NOMO-1 (cell line): ENCODE results near the gene LRRC61.
A peak's percentile ranks its signal among the peaks of the same experiment; 100 is the strongest.
"Not testable (repeated sequence)": the region's sequence is repeated elsewhere in the genome, so short reads cannot be mapped to it uniquely, and the experiment has no call there.

Source experiments
- DNase-seq, 2 experiments: peaks; one replicate each; lab custom pipeline; 2025; ENCODE audit not compliant: unreplicated experiment in 2 of 2; lab: John Stamatoyannopoulos, UW

The LRRC61 gene

DNA sequence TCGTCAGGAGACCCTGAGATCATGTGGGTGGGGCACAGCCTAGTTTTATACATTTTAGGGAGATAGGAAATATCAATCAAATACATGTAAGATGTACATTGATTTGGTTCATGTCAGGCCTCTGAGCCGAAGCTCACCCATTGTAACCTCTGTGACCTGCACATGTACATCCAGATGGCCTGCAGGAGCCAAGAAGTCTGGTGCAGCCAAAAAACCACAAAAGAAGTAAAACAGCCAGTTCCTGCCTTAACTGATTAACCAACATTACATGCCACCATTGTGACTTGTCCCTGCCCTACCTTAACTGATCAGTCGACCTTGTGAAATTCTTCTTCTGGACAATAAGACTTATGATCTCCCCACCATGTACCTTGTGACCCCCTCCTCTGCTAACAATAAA lies 16.0 kb upstream of the LRRC61 start:
- no peak for DNase-seq

GRCh38 chr7:150307904-150308303 lies 15.3 kb upstream of the LRRC61 start:
- DNase-seq = no peak

- DNase-seq = no peak
These were observed 14.6 kb upstream of the LRRC61 start for GRCh38 chr7:150308575-150308974.

DNA sequence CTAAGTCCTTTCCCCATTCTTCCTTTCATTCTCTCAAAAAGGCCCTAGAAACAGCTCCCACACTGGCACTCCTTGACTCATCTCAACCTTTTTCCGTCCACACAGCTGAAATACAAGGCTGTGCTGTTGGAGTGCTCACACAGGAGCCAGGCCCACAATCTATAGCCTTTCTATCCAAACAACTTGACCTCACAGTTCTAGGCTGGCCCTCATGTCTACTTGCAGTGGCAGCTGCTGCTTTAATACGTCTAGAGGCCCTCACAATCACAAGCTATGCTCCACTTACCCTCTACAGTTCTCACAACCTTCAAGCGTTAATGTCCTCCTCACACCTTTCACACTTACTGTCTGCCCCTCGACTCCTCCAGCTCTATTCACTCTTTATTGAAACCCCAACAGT lies 12.0 kb upstream of the LRRC61 start:
- no peak for DNase-seq

GRCh38 chr7:150311711-150312110 lies 11.4 kb upstream of the LRRC61 start:
- no peak for DNase-seq

DNA sequence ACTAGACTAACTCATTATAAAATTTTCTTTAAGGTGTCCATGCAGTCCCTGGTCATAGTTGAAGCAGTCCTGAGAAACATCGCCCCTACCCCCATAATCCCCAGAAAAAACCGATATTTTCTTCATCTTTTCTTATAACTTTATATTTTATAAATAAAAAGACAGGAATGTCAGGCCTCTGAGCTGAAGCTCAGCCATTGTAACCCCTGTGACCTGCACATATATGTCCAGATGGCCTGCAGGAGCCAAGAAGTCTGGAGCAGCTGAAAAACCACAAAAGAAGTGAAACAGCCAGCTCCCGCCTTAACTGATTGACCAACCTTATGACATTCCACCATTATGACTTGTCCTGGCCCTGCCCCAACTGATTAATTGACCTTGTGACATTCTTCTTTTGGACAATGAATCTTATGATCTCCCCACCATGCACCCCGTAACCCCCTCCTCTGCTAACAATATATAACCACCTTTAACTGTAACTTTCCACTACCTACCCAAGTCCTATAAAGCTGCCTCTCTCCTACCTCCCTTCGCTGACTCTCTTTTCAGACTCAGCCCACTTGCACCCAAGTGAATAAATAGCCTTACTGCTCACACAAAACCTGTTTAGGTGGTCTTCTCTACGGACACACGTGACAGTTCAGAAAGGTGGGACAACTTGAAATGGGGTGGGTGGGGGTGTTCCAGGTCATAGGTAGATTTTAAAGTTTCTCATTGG lies 10.3 kb upstream of the LRRC61 start:
- DNase-seq = not testable (repeated sequence)

DNA sequence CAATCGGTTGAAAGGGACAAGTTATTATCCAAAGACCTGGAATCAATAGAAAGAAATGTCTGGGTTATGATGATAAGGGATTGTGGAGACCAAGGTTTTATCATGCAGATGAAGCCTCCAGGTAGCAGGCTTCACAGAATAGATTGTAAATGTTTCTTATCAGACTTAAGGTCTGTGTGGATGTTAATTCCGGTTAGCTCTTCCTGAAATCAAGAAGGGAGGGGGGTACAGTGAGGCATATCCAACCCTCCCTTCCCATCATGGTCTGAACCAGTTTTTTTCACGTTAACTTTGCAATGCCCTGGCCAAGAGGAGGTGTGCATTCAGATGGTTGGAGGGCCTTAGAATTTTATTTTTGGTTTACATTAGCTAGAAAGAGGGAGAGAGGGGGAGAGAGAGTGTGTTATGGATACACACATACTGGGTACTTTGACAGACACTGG lies 9.8 kb upstream of the LRRC61 start:
- DNase-seq = no peak

GRCh38 chr7:150313870-150314269 lies 9.3 kb upstream of the LRRC61 start:
- DNase-seq = no peak

- DNase-seq = no peak
These were observed 8.4 kb upstream of the LRRC61 start for GRCh38 chr7:150314639-150315239.

- DNase-seq = not testable (repeated sequence)
These were observed 6.2 kb upstream of the LRRC61 start for GRCh38 chr7:150316987-150317386.

DNA sequence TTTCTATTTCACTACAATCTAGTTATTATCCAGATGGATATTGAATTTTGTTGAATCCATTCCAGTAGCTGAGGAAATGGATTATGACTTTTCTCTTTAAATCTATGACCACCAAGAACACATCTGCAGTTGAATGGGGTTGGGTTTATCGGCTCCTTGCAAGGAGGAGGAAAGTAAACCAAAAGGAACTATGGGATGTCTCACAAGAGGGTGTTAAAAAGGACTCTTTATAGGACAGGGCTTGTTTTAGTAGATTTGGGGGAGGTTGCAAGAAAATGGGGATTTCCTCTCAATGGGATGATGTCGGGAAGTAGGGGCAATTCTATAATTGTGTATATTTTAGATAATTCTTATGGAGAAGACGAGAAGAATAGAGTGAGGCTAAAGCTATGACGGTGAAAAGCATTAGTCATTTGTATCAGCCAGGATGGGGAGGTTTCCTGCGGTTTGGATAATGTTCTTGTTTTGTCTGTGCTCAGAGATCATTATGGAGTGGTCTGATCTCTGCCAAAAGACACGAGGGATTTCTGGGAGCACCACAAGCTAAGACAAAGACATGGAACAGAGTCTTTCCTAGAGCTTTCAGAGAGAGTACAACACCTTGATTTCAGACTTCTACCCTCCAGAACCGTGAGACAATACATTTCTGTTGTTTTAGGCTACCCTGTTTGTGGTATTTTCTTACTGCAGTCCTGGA lies 5.3 kb upstream of the LRRC61 start:
- no peak for DNase-seq

DNA sequence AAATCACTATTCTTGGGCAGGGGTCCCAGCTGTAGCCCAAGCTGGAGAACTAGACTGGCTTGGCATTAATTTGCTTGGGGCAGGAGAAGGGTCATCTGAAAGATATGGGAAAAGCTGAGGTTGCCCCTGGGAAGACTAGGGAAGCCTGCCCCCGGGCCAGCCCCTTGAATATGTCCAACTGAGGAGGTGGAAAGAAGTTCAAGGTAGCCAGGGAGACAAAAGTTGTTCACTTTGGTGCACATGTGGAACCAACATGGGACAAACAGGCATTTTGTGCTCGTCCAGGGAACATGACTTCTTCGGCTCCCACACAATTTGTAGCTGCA lies 1.4 kb upstream of the LRRC61 start:
- no peak for DNase-seq

DNA sequence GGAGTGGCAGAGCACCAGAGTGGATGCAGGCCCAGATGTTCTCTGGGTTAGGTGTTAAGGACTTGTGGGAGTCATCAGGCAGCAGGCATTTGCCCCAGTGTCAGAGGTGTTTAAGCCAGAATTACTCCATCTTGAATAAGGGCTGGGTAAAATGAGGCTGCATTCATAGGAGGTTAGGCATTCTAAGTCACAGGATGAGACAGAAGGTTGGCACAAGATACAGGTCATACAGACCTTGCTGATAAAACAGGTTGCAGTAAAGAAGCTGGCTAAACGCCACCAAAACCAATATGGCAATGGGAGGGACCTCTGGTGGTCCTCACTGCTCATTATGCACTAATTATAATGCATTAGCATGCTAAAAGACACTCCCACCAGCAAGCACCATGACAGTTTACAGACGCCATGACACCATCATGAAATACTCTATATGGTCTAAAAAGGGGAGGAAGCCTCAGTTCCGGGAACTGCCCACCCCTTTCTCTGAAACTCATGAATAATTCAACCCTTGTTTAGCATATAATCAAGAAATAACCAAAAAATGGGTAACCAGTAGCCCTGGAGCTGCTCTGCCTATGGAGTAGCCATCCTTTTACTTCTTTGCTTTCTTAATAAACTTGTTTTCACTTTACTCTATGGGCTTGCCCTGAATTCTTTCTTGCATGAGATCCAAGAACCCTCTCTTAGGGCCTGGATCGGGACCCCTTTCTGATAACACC lies 882 bp upstream of the LRRC61 start:
- no peak for DNase-seq

DNA sequence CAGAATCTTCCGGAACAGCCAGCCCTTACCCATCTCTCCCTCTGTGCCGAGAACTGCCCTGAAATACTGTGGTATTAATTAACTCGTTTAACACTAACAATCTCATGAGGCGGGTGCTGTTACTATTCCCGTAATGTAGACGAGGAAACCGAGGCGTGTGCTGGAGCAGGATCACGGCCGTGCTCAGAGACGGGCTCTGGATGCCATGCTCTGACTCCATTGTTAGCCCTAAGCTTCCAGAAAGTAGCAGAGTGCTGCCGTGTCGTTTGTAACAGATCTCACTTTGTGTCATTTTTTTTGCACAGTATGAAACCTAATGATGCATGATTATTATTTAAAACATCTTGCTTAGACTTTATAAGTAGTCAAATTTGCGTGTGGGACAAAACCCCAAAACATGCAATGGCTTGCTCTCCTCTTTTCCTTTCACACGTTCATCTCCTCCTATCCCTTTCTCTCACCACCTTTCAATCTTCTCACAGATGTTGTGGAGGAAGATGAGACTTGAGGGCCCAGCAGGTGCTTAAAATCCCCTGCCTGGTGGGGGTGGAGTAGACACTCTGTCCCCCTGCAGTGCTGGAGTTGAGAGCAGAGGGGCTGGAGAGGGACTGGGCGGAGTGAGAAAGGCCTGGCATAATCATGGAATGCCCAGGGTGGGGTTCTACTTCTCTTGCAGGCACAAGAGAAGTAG lies 672 bp downstream of the LRRC61 start:
- peak in 1 of 2 experiments; percentile 3 for DNase-seq

GRCh38 chr7:150324373-150324961 lies 1.3 kb downstream of the LRRC61 start:
- DNase-seq = no peak

DNA sequence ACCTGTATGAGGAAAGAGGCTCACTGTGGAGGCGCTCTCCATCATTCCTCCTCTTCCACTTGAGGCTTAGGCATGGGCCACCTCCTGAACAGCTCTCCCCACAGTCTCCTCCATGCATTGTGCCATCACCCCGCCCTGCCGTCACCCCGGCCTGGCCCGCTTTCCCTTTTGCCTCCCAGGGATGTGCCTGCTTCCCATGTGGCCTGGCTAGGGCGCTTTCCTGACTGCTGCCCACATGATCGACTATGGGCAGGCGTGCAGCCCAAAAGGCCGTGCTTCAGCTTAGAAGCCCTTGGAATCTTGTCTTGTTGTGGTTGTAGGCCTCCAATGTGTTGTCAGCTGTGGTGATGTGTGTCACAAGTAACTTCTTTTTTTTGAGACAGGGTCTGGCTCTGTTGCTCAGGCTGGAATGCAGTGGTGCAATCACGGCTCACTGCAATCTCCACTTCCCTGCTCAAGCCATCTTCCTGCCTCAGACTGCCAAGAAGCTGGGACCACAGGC lies 2.0 kb downstream of the LRRC61 start:
- DNase-seq = peak; percentile 4 to 22

- DNase-seq = no peak
These were observed 2.7 kb downstream of the LRRC61 start for GRCh38 chr7:150325901-150326300.

DNA sequence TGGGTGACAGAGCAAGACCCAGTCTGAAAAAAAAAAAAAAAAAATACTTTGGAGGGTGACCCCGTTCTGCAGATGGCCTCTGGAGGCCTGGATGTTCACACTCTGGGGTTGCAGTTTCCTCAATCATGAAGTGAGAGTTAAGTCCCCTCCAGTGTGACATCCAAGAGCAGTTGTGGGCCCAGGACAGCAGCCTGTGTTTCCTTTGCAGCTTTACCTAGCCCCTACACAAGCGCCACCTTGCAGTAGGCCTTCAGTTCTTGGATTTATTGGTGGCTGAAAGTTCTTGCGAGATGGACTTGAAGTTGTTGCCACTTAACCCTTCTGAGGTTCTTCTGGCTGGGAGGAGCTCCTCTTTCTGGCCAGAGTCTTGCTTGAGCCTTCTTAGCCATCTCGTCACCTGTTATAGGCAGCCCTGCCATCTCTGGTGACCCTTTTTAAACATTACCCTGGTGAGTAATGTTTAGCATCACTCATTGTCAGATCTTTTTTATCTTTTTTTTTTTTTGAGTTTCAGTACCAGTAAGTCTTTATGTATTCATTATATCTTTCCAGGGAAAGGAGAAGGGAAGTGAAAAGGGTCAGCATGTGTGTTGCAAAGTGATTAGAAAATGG lies 3.6 kb downstream of the LRRC61 start:
- no peak for DNase-seq

DNA sequence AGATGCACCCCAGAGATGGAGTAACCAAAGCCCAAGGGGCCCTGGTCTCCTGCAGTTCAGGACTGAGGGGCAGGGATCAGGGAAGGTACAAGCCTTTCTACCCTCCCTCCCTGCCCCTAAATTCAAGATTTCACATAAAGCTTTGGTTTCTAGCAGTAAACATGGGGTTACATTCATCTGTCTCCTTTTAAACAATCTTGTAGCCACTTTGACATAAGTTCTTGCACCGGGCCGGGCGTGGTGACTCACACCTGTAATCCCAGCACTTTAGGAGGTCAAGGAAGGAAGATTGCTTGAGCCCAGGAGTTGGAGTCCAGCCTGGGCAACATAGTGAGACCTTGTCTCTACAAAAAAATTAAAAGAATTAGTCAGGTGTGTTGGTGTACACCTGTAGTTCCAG lies 4.2 kb downstream of the LRRC61 start:
- no peak for DNase-seq
